Fibroblast of lung (primary cell): ENCODE results near the gene ADGRE3. TPM values are rescaled to one million over a fixed set of nuclear protein-coding genes. Genes with fewer than 3 reads are reported as not detected.

ENCODE experiments used
- DNase-seq, 2 donors: peaks; one replicate each; pipeline versions ENCODE4 v3.0.0 to v3.0.0-alpha.2; 2010; ENCODE audit warnings: low read depth in 2 of 2
- H2AFZ ChIP-seq: 2 replicates; pipeline ENCODE4 v1.5.1; 2012; ENCODE audit warnings: low read length, control low read depth, inconsistent platforms
- H3K27ac ChIP-seq: 2 replicates; pipeline ENCODE4 v1.5.1; 2011; ENCODE audit warnings: low read length, control low read depth; ENCODE audit not compliant: insufficient read depth
- H3K27me3 ChIP-seq: 2 replicates; pipeline ENCODE4 v1.5.1; 2011; ENCODE audit warnings: mild to moderate bottlenecking, low read length; ENCODE audit not compliant: control insufficient read depth, insufficient read depth
- H3K36me3 ChIP-seq: 2 replicates; pipeline ENCODE4 v1.5.1; 2011; ENCODE audit warnings: low read length; ENCODE audit not compliant: control insufficient read depth, insufficient read depth
- H3K4me1 ChIP-seq: 2 replicates; pipeline ENCODE4 v1.5.1; 2011; ENCODE audit warnings: low read length; ENCODE audit not compliant: control insufficient read depth, insufficient read depth; ENCODE audit errors: extremely low read depth
- H3K4me2 ChIP-seq: 2 replicates; pipeline ENCODE4 v1.5.1; 2011; ENCODE audit warnings: low read length, control low read depth; ENCODE audit not compliant: insufficient read depth; ENCODE audit errors: extremely low read depth
- H3K4me3 ChIP-seq, 4 experiments: fragments of 200-600 bp in 1 of 4; sonication (generic) in 1 of 4; replicated peaks in 1 of 4; 2 replicates each; pipeline ENCODE4 v1.5.1; 2011 to 2016; ENCODE audit warnings: low read length in 4 of 4, low read depth in 3 of 4, mild to moderate bottlenecking in 3 of 4, control low read depth in 2 of 4, inconsistent platforms in 1 of 4, mixed read lengths in 1 of 4; ENCODE audit not compliant: insufficient read depth in 1 of 4; ENCODE audit errors: control extremely low read depth in 1 of 4
- H3K79me2 ChIP-seq: 2 replicates; pipeline ENCODE4 v1.5.1; 2012; ENCODE audit warnings: mild to moderate bottlenecking, low read length, inconsistent platforms; ENCODE audit not compliant: control insufficient read depth, insufficient read depth
- H3K9ac ChIP-seq: 2 replicates; pipeline ENCODE4 v1.5.1; 2011; ENCODE audit warnings: mild to moderate bottlenecking, low read length, control low read depth; ENCODE audit not compliant: insufficient read depth
- H3K9me3 ChIP-seq: 2 replicates; pipeline ENCODE4 v1.5.1; 2012; ENCODE audit warnings: low read depth, low read length; ENCODE audit not compliant: control insufficient read depth, insufficient read depth
- H4K20me1 ChIP-seq: 2 replicates; pipeline ENCODE4 v1.5.1; 2011; ENCODE audit warnings: low read length; ENCODE audit not compliant: control insufficient read depth, insufficient read depth; ENCODE audit errors: extremely low read depth
- EZH2 ChIP-seq: IDR thresholded peaks from 2 replicates; pipeline ENCODE4 v1.5.1; 2012; ENCODE audit warnings: low read length, control low read depth, mild to moderate bottlenecking; ENCODE audit errors: missing control alignments
- polyA plus RNA-seq, 2 donors: library from polyadenylated mRNA; depleted of rRNA in 1 of 2; stranded (reverse) in 1 of 2; unstranded in 1 of 2; fragments of >200 nt; gene quantifications; 2 replicates each; pipeline ENCODE4 v1.2.1, GENCODE V29; 2011 to 2012; ENCODE audit warnings: missing spikeins in 1 of 2
- total RNA-seq: library from RNA; depleted of rRNA; stranded (reverse); fragments of >200 nt; gene quantifications from 2 replicates; pipeline ENCODE4 v1.2.1, GENCODE V29; 2014
- TF ChIP-seq, protein P1 (sequence below), 2 donors: IDR thresholded peaks in 1 of 2; conservative IDR thresholded peaks in 1 of 2; 1 replicate in 1 of 2; 2 replicates in 1 of 2; pipeline ENCODE4 v1.5.1; 2011 to 2012; ENCODE audit warnings: low read length in 2 of 2, control low read depth in 1 of 2, inconsistent platforms in 1 of 2, low read depth in 1 of 2, mild to moderate bottlenecking in 1 of 2

Gene ADGRE3
- total and polyA plus RNA-seq, 2 donors (not counting 1 experiment from before 2014, with no cell fraction given) = not detected

DNA sequence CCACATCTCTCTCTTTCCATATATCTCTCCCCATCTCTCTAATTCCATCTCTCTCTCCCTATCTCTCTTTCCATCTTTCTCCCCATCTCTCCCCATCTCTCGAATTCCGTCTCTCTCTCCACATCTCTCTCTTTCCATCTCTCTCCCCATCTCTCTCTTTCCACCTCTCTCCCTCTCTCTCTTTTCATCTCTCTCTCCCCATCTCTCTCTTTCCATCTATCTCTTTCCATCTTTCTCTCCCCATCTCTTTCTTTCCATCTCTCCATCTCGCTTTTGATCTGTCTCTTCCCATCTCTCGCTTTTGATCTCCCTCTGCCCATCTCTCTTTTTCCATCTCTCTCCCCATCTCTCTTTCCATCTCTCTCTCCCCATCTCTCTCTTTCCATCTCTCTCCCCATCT is 25.6 kb downstream of the ADGRE3 start:
- H3K27ac ChIP-seq = no peak overlapping the region
- H3K36me3 ChIP-seq = no peaks in the 10 kb centered on the region
- H2AFZ ChIP-seq = no peak overlapping the region
- no peak overlapping the region for H3K4me3 ChIP-seq
- H3K9ac ChIP-seq = no peak overlapping the region
- no peaks in the 10 kb centered on the region for H3K79me2 ChIP-seq
- no peaks in the 10 kb centered on the region for H3K4me1 ChIP-seq
- H3K27me3 ChIP-seq = no peaks in the 10 kb centered on the region
- H4K20me1 ChIP-seq = no peaks in the 10 kb centered on the region
- no peak for DNase-seq
- H3K4me2 ChIP-seq = no peak overlapping the region
- no peaks in the 10 kb centered on the region for H3K9me3 ChIP-seq
- TF ChIP-seq, protein P1, sequence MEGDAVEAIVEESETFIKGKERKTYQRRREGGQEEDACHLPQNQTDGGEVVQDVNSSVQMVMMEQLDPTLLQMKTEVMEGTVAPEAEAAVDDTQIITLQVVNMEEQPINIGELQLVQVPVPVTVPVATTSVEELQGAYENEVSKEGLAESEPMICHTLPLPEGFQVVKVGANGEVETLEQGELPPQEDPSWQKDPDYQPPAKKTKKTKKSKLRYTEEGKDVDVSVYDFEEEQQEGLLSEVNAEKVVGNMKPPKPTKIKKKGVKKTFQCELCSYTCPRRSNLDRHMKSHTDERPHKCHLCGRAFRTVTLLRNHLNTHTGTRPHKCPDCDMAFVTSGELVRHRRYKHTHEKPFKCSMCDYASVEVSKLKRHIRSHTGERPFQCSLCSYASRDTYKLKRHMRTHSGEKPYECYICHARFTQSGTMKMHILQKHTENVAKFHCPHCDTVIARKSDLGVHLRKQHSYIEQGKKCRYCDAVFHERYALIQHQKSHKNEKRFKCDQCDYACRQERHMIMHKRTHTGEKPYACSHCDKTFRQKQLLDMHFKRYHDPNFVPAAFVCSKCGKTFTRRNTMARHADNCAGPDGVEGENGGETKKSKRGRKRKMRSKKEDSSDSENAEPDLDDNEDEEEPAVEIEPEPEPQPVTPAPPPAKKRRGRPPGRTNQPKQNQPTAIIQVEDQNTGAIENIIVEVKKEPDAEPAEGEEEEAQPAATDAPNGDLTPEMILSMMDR (conservative IDR thresholded peaks at IDR 0.05 in 1 of 2, IDR thresholded peaks at IDR 0.05 in 1 of 2; ENCODE audit: low read depth in 1 of 2, low read length in 2 of 2) = no peak
- no peak for TF ChIP-seq EZH2

DNA sequence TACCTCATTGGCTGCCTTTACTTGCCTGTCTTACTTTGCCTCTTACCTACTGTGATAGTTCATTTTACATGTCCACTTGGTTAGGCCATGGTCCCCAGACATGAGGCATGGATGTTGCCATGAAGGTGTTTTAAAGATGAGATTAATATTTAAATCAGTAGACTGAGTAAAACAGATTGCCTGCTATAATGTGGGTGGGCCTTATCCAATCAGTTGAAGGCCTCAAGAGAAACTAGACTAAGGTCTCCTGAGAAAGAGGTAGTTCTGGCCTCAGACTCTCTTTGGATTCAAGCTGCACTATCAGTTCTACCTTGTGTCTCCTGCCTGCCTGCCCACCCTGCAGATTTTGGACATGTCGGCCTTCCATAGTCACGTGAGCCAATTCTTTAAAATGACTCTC is 26.1 kb downstream of the ADGRE3 start:
- no peaks in the 10 kb centered on the region for H3K79me2 ChIP-seq
- no peak overlapping the region for H2AFZ ChIP-seq
- H3K4me1 ChIP-seq = no peaks in the 10 kb centered on the region
- no peaks in the 10 kb centered on the region for H3K9me3 ChIP-seq
- no peak overlapping the region for H3K27ac ChIP-seq
- no peak overlapping the region for H3K4me2 ChIP-seq
- no peaks in the 10 kb centered on the region for H3K27me3 ChIP-seq
- H3K9ac ChIP-seq = no peak overlapping the region
- H3K4me3 ChIP-seq = no peak overlapping the region
- no peak for TF ChIP-seq EZH2
- TF ChIP-seq, protein P1 (conservative IDR thresholded peaks at IDR 0.05 in 1 of 2, IDR thresholded peaks at IDR 0.05 in 1 of 2; ENCODE audit: low read depth in 1 of 2, low read length in 2 of 2) = no peak
- H4K20me1 ChIP-seq = no peaks in the 10 kb centered on the region
- H3K36me3 ChIP-seq = no peaks in the 10 kb centered on the region
- DNase-seq = no peak

DNA sequence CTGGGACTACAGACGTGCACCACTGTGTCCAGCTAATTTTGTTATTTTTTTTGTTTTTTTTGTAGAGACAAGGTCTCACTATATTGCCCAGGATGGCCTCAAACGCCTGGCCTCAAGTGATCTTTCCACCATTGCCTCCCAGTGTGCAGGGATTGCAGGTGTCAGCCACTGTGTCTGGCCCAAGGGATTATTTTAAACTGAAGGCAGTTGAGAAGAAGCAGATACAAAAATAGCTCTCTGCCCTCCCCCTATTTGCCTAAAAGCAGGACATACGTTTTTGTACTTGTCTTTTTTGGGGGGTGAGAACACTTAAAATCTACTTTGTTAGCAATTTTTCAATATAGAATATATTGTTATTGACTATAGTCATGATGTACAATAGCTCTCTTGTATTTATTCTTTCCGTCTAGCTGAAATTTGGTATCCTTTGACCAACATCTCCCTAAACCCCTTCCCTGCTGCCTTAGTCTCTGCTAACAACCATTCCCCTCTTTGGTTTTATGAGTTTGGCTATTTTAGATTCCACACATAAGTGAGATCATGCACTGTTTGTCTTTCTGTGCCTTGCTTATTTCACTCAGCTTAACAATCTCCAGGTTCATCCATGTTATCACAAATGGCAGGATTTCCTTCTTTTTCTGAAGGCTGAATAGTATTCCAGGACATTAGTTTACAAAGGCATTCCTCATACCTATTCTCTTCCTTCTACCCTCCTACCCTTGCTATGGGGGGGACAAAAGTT is 34.9 kb downstream of the ADGRE3 start:
- H3K9ac ChIP-seq = no peak overlapping the region
- H2AFZ ChIP-seq = no peak overlapping the region
- no peak for DNase-seq
- H3K9me3 ChIP-seq = no peaks in the 10 kb centered on the region
- H3K27ac ChIP-seq = no peak overlapping the region
- H3K27me3 ChIP-seq = no peaks in the 10 kb centered on the region
- no peak overlapping the region for H3K4me2 ChIP-seq
- no peak for TF ChIP-seq EZH2
- TF ChIP-seq, protein P1 (conservative IDR thresholded peaks at IDR 0.05 in 1 of 2, IDR thresholded peaks at IDR 0.05 in 1 of 2; ENCODE audit: low read depth in 1 of 2, low read length in 2 of 2) = no peak
- H4K20me1 ChIP-seq = no peaks in the 10 kb centered on the region
- H3K79me2 ChIP-seq = no peaks in the 10 kb centered on the region
- H3K4me1 ChIP-seq = no peaks in the 10 kb centered on the region
- H3K4me3 ChIP-seq = no peak overlapping the region
- no peaks in the 10 kb centered on the region for H3K36me3 ChIP-seq
